NB4 (cell line): ENCODE data around the gene PSAPL1.

Experiments
- MYC ChIP-seq: IDR thresholded peaks from 2 replicates; pipeline ENCODE4 v1.6.1; 2011; ENCODE audit warnings: low read depth, low read length
- POLR2A ChIP-seq: IDR thresholded peaks from 2 replicates; pipeline ENCODE4 v1.6.1; 2011; ENCODE audit warnings: mild to moderate bottlenecking; ENCODE audit not compliant: insufficient read length; ENCODE audit errors: extremely low read depth
- TF ChIP-seq, protein P1 (sequence below): IDR thresholded peaks from one replicate; pipeline ENCODE4 v1.5.1; 2012; ENCODE audit warnings: low read depth, low read length

DNA sequence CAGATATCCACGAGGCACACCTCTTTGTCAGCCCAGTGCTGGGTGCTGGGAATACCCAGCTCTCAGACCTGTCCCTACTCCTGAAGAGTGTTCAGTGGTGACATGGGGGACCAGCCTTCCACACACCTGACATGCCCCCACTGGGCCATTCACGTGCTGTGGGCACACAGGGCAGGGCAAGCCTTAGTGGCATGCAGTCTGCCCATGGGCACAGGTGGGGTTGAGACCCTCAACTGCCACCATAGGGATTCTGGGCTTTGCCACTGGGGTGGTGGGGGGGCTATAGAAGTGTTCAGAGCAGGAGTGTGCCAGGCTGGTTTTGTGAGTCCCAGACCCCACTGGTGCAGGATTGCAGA is 16.7 kb upstream of the PSAPL1 start:
- TF ChIP-seq, protein P1, sequence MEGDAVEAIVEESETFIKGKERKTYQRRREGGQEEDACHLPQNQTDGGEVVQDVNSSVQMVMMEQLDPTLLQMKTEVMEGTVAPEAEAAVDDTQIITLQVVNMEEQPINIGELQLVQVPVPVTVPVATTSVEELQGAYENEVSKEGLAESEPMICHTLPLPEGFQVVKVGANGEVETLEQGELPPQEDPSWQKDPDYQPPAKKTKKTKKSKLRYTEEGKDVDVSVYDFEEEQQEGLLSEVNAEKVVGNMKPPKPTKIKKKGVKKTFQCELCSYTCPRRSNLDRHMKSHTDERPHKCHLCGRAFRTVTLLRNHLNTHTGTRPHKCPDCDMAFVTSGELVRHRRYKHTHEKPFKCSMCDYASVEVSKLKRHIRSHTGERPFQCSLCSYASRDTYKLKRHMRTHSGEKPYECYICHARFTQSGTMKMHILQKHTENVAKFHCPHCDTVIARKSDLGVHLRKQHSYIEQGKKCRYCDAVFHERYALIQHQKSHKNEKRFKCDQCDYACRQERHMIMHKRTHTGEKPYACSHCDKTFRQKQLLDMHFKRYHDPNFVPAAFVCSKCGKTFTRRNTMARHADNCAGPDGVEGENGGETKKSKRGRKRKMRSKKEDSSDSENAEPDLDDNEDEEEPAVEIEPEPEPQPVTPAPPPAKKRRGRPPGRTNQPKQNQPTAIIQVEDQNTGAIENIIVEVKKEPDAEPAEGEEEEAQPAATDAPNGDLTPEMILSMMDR = no peak
- TF ChIP-seq POLR2A = no peak
- TF ChIP-seq MYC = no peak
